HepG2 (cell line): ENCODE data around the gene NFATC1. TPM values are rescaled to one million over a fixed set of nuclear protein-coding genes. Genes with fewer than 3 reads are reported as not detected.

Source experiments
- ATAC-seq: fragments of 200-7000 bp; cut with Tn5 transposase; 3 replicates; pipeline ENCODE4 v1.9.1; 2020; ENCODE audit warnings: mild to moderate bottlenecking, moderate library complexity
- BruUV-seq: library from RNA; stranded (reverse); fragments of 400-500 nt; replicated peaks from 2 replicates; lab custom pipeline; 2021; lab: Mats Ljungman, UMichigan
- CTCF ChIA-PET: fragments of 300-600 bp; formaldehyde crosslinking; extraction: SDS; loops from one replicate; lab custom pipeline; 2021; ENCODE audit warnings: low total read pairs, inconsistent platforms, low intra/inter-chr PET ratio; lab: Yijun Ruan, JAX
- POLR2A ChIA-PET: fragments of 350-600 bp; sonication (Branson Sonifier 250); formaldehyde crosslinking; loops from one replicate; lab custom pipeline; 2020; ENCODE audit warnings: antibody characterized with exemption, inconsistent platforms; lab: Yijun Ruan, JAX
- DNase-seq: peaks from one replicate; pipeline ENCODE4 v3.0.0-alpha.2; 2015; ENCODE audit warnings: low spot score
- FAIRE-seq: peaks from 3 replicates; lab custom pipeline; 2011; peaks lifted over from hg19 to GRCh38; lab: Jason Lieb, UNC
- H2AFZ ChIP-seq: one replicate; pipeline ENCODE4 v1.6.1; 2011; ENCODE audit warnings: low read length, inconsistent platforms
- H3K27ac ChIP-seq: fragments of 300-600 bp; 3 replicates; pipeline ENCODE4 v1.8.0; 2011; ENCODE audit warnings: mixed run types, mild to moderate bottlenecking, mixed read lengths, low read length, inconsistent platforms; ENCODE audit not compliant: insufficient read depth; ENCODE audit errors: extremely low read length
- H3K27me3 ChIP-seq, 2 experiments: fragments of 200-600 bp in 1 of 2; 2 replicates in 1 of 2; 3 replicates in 1 of 2; pipeline versions ENCODE4 v1.6.0 to v1.8.0; 2011; ENCODE audit warnings: low read length in 2 of 2, mild to moderate bottlenecking in 2 of 2, moderate library complexity in 2 of 2, inconsistent platforms in 1 of 2; ENCODE audit not compliant: insufficient read depth in 2 of 2, control insufficient read depth in 1 of 2
- H3K36me3 ChIP-seq, 2 experiments: fragments of 200-600 bp in 1 of 2; replicated peaks in 1 of 2; 2 replicates in 1 of 2; 3 replicates in 1 of 2; pipeline versions ENCODE4 v1.5.1 to v1.8.0; 2011; ENCODE audit warnings: low read length in 2 of 2, inconsistent platforms in 1 of 2; ENCODE audit not compliant: insufficient read depth in 2 of 2, control insufficient read depth in 1 of 2
- H3K4me1 ChIP-seq: 2 replicates; pipeline ENCODE4 v1.5.1; 2012; ENCODE audit warnings: low read length, inconsistent platforms; ENCODE audit not compliant: insufficient read depth
- H3K4me2 ChIP-seq: 2 replicates; pipeline ENCODE4 v1.6.0; 2011; ENCODE audit warnings: low read depth, low read length, inconsistent platforms
- H3K4me3 ChIP-seq, 3 experiments: fragments of 200-600 bp in 1 of 3; sonication (generic), shearing (Covaris generic) in 1 of 3; replicated peaks in 1 of 3; 2 replicates each; pipeline ENCODE4 v1.5.1; 2011 to 2016; ENCODE audit warnings: low read length in 3 of 3, inconsistent platforms in 2 of 3, low read depth in 2 of 3, mild to moderate bottlenecking in 2 of 3, control low read depth in 1 of 3, mixed read lengths in 1 of 3; ENCODE audit not compliant: insufficient read depth in 1 of 3
- H3K79me2 ChIP-seq: one replicate; pipeline ENCODE4 v1.6.1; 2011; ENCODE audit warnings: low read length, inconsistent platforms; ENCODE audit not compliant: insufficient read depth
- H3K9ac ChIP-seq: 2 replicates; pipeline ENCODE4 v1.6.0; 2011; ENCODE audit warnings: mild to moderate bottlenecking, low read depth, low read length, inconsistent platforms; ENCODE audit not compliant: insufficient read depth
- H3K9me3 ChIP-seq: 2 replicates; pipeline ENCODE4 v1.5.1; 2012; ENCODE audit warnings: mild to moderate bottlenecking, low read length
- H4K20me1 ChIP-seq: 2 replicates; pipeline ENCODE4 v1.6.0; 2011; ENCODE audit warnings: inconsistent platforms, mild to moderate bottlenecking, low read length, moderate library complexity; ENCODE audit not compliant: insufficient read depth
- CEBPG ChIP-seq: IDR thresholded peaks from 2 replicates; pipeline ENCODE4 v1.6.1; 2016
- ERF ChIP-seq: IDR thresholded peaks from 2 replicates; pipeline ENCODE4 v1.6.1; 2018; ENCODE audit warnings: missing biosample characterization, missing genetic modification reagents
- HNRNPH1 ChIP-seq: fragments of 200-400 bp; formaldehyde crosslinking; optimal IDR thresholded peaks from 2 replicates; pipeline ENCODE3; 2017; ENCODE audit warnings: mild to moderate bottlenecking, low read depth, low read length
- MED13 ChIP-seq: sonication (generic); formaldehyde crosslinking; IDR thresholded peaks from 2 replicates; pipeline ENCODE4 v1.5.0; 2020; ENCODE audit warnings: missing genetic modification reagents
- PHB2 ChIP-seq: fragments of 450-650 bp; IDR thresholded peaks from 2 replicates; pipeline ENCODE4 v1.6.1; 2018; ENCODE audit not compliant: partially characterized antibody
- TAF1 ChIP-seq: sonication (generic); formaldehyde crosslinking; IDR thresholded peaks from 2 replicates; pipeline ENCODE4 v1.4.0; 2020; ENCODE audit warnings: missing genetic modification reagents
- ZFAT ChIP-seq: sonication (generic); formaldehyde crosslinking; conservative IDR thresholded peaks from 2 replicates; pipeline ENCODE4 v1.8.1; 2023; ENCODE audit warnings: missing genetic modification reagents, inconsistent platforms
- ZKSCAN5 ChIP-seq: sonication (generic); formaldehyde crosslinking; IDR thresholded peaks from 2 replicates; pipeline ENCODE4 v1.5.1; 2020; ENCODE audit warnings: mild to moderate bottlenecking, missing genetic modification reagents
- ZNF513 ChIP-seq: sonication (generic); formaldehyde crosslinking; conservative IDR thresholded peaks from 2 replicates; pipeline ENCODE4 v1.5.0; 2020; ENCODE audit warnings: missing genetic modification reagents
- ZNF570 ChIP-seq: sonication (generic); formaldehyde crosslinking; IDR thresholded peaks from 2 replicates; pipeline ENCODE4 v1.4.0; 2020; ENCODE audit warnings: mild to moderate bottlenecking, missing genetic modification reagents, borderline replicate concordance
- WGBS: methylation state at CpG from one replicate; pipeline ENCODE4 v1.1.6; 2017; ENCODE audit warnings: low lambda C conversion rate; 5-methylcytosine and 5-hydroxymethylcytosine counted together
- in situ Hi-C: cut with HindIII; loops from 2 replicates; pipeline ENCODE4 v1.10.0; 2017; ENCODE audit warnings: low pct_unique_long_range_greater_than_20kb; ENCODE audit not compliant: extremely low pct_ligation_motif_present
- intact Hi-C: fragments of 100-400 bp; cut with micrococcal nuclease; formaldehyde crosslinking; loops from one replicate; pipeline ENCODE4 v1.10.0; 2022; ENCODE audit not compliant: unreplicated experiment
- polyA plus RNA-seq, 8 experiments: library from polyadenylated mRNA; depleted of rRNA in 3 of 8; stranded (reverse) in 7 of 8; unstranded in 1 of 8; fragments of >200 nt; fragmentation: Illumina TruSeq in 4 of 8; extraction: Trizol in 4 of 8; gene quantifications; 2 replicates each; pipeline versions ENCODE4 v1.2.1 to v1.2.3, GENCODE V29; 2011 to 2016; ENCODE audit warnings: low read depth in 4 of 8, missing spikeins in 1 of 8, mixed read lengths in 1 of 8; ENCODE audit not compliant: insufficient read depth in 1 of 8
- total RNA-seq, 5 experiments: library from RNA; depleted of rRNA; stranded (reverse); fragments of >200 nt; fragmentation: Illumina TruSeq; extraction: Trizol; gene quantifications; 2 replicates each; pipeline ENCODE4 v1.2.3, GENCODE V29; 2016; ENCODE audit warnings: low read depth in 1 of 5
- TF ChIP-seq, protein P1 (sequence below): sonication (generic); formaldehyde crosslinking; IDR thresholded peaks from 2 replicates; pipeline ENCODE4 v1.5.0; 2020; ENCODE audit warnings: missing genetic modification reagents
- TF ChIP-seq, protein P2 (sequence below): sonication (generic); formaldehyde crosslinking; IDR thresholded peaks from 2 replicates; pipeline ENCODE4 v1.4.0; 2020; ENCODE audit warnings: missing genetic modification reagents

Gene NFATC1
- total and polyA plus RNA-seq, 2 of the 13 experiments (the other 11 are each of a cell fraction or from before 2014, with no cell fraction given), result not detected

DNA sequence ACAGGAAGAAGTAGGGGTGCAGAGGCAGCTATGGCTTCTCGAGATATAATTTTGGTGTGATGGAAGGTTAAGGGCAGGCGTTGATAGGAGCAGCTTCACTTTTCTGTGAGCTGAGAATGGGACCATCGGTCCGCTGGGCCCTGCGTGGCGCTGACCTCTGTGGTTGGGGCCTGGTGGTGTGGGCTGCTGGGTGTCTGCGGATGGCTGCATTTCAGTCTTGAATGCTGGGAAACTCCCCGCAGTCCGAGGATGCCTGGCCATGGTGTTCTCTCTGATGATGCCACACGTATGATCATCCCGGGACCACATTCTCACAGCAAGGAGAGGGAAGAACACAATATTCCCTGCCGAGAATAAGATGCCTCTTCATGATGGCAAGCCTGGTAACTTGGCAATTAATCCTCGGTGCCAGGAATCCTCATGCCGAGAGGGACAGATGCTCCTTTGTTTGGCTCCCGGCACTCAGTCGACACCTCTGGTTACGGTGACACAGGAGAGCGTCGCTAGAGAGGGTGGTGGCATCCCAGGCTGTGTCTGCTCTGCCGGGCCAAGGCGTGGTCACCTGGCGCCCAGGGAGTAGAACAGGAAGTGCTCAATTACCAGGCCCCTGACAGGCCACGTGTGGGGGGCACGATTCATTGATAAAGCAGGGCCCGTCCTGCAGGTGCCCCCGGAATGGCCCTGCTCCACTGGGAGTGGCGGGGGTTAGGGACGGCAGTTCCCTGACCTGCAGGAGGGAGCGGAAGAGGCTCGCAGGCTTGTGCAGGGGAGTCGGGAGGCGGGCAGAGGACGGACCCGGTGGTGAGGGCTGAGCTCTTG is 164.5 kb downstream of the NFATC1 start:
- Histone ChIP-seq H3K79me2 (no peaks in the 10 kb centered on the region), H3K4me1 (no peaks in the 10 kb centered on the region), H3K4me3 (no peak overlapping the region), H3K36me3 (no peaks in the 10 kb centered on the region), H3K27me3 (peaks cover 10 to 24% of the 10 kb centered on the region in 2 experiments), H3K4me2 (no peak overlapping the region), H3K27ac (no peak overlapping the region), H3K9me3 (no peaks in the 10 kb centered on the region), H3K9ac (no peak overlapping the region), H4K20me1 (0 out of 2 replicates have a peak, but pooled peaks cover 4% of the 10 kb centered on the region), H2AFZ (no peak overlapping the region)
- POLR2A ChIA-PET, result no interaction called here
- WGBS, result 36% methylated on average over 18 of the region's 34 CpGs
- in situ Hi-C loops (no loop called here), intact Hi-C loops (no loop called here)
- FAIRE-seq (no peak), DNase-seq (no peak), ATAC-seq (no peak)
- TF ChIP-seq, protein P1, sequence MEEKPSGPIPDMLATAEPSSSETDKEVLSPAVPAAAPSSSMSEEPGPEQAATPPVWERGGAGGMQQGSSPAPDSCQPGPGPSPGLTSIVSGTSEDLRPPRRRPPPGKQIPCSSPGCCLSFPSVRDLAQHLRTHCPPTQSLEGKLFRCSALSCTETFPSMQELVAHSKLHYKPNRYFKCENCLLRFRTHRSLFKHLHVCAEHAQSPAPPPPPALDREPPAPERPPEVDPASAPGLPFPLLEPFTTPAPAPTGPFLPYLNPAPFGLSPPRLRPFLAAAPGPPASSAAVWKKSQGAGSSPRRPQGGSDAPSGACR (CRISPR knock-in tag), result no peak
- TF ChIP-seq ZKSCAN5 (CRISPR knock-in tag), result no peak
- no peak for TF ChIP-seq ERF (CRISPR knock-in tag)
- no peak for TF ChIP-seq ZFAT (CRISPR knock-in tag)
- TF ChIP-seq TAF1 (CRISPR knock-in tag), result no peak
- TF ChIP-seq ZNF513 (CRISPR knock-in tag), result no peak
- TF ChIP-seq, protein P2, sequence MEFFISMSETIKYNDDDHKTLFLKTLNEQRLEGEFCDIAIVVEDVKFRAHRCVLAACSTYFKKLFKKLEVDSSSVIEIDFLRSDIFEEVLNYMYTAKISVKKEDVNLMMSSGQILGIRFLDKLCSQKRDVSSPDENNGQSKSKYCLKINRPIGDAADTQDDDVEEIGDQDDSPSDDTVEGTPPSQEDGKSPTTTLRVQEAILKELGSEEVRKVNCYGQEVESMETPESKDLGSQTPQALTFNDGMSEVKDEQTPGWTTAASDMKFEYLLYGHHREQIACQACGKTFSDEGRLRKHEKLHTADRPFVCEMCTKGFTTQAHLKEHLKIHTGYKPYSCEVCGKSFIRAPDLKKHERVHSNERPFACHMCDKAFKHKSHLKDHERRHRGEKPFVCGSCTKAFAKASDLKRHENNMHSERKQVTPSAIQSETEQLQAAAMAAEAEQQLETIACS (CRISPR knock-in tag), result no peak
- TF ChIP-seq PHB2, result no peak
- no peak for TF ChIP-seq CEBPG (CRISPR knock-in tag)
- no peak for TF ChIP-seq MED13 (CRISPR knock-in tag)
- TF ChIP-seq ZNF570 (CRISPR knock-in tag), result no peak
- TF ChIP-seq HNRNPH1, result no peak
- CTCF ChIA-PET, result no interaction called here
- BruUV-seq, result no TSS peak
